Measurements from ENCODE around the gene MATN3. TPM values are rescaled to one million over a fixed set of nuclear protein-coding genes. Genes with fewer than 3 reads are reported as not detected.
"Not testable (repeated sequence)": the region's sequence is repeated elsewhere in the genome, so short reads cannot be mapped to it uniquely, and the experiment has no call there.

Gene MATN3
- total RNA-seq, 1 experiment from 2014 or later: 0.98 TPM

GRCh38 chr2:20050104-20050645, 37.7 kb upstream of the MATN3 start:
- no peak for TF ChIP-seq CTCF (IDR thresholded peaks at IDR 0.05; ENCODE audit: unreplicated experiment)
- intact Hi-C loops (cut with micrococcal nuclease): loop anchor here (1.0 to 2.0 kb wide), 2 partner anchors 43 to 93 kb away; no protein-coding TSS in a partner anchor
- peaks cover 24% of the 10 kb centered on the region for H3K4me1 Mint-ChIP-seq (ENCODE audit: insufficient read depth, unreplicated experiment)
- H3K36me3 Mint-ChIP-seq (ENCODE audit: insufficient read depth, unreplicated experiment): no peaks in the 10 kb centered on the region
- peak; percentile 80 for DNase-seq (ENCODE audit: unreplicated experiment)
- H3K4me3 Mint-ChIP-seq (ENCODE audit: unreplicated experiment): no peak overlapping the region
- no TSS peak for BruUV-seq (replicated peaks)
- no peaks in the 10 kb centered on the region for H3K9me3 Mint-ChIP-seq (ENCODE audit: unreplicated experiment)
- no peak overlapping the region for H3K27ac Mint-ChIP-seq (ENCODE audit: low read depth, unreplicated experiment)
- no peaks in the 10 kb centered on the region for H3K27me3 Mint-ChIP-seq (ENCODE audit: insufficient read depth, unreplicated experiment)
- CTCF ChIA-PET: interaction anchor here (0.8 to 3.7 kb wide), 5 partner anchors 19 to 176 kb away, joined by 3 to 33 read pairs (median 4); no protein-coding TSS in a partner anchor
- POLR2A ChIA-PET: interaction anchor here (0.7 to 11.8 kb wide), 19 partner anchors 11 to 299 kb away, joined by 3 to 522 read pairs (median 10); partner anchors contain the start of genes SDC1 and WDR35

DNA sequence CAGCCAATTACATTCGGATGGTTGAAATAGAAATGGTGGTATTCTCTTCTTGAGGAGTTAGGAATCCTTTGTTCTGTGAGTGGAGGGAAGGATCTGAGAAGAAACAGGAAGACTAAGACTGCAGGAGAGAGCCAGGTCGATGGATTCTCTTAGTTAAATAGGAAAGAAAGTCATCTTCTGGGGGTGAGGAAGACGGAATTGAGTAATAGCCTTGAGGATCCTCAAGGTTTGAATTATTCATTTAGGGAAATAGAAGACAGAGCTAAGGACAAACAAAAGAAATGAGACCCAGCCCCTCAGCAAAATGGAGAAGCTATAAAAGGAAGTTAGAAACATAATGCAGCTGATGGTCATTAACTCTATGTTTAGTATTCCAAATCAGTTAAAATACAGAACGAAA, 37.2 kb upstream of the MATN3 start:
- no peak for TF ChIP-seq CTCF (IDR thresholded peaks at IDR 0.05; ENCODE audit: unreplicated experiment)
- ChIA-PET CTCF (interaction anchor here (0.8 to 3.7 kb wide), 6 partner anchors 19 to 241 kb away, joined by 3 to 33 read pairs (median 4); no protein-coding TSS in a partner anchor), POLR2A (interaction anchor here (0.7 to 11.8 kb wide), 13 partner anchors 11 to 182 kb away, joined by 3 to 522 read pairs (median 9); partner anchors contain the start of genes SDC1 and WDR35)
- Mint-ChIP-seq H3K36me3 (ENCODE audit: insufficient read depth, unreplicated experiment) (peaks cover 5% of the 10 kb centered on the region), H3K4me1 (ENCODE audit: insufficient read depth, unreplicated experiment) (peaks cover 24% of the 10 kb centered on the region), H3K27me3 (ENCODE audit: insufficient read depth, unreplicated experiment) (no peaks in the 10 kb centered on the region), H3K4me3 (ENCODE audit: unreplicated experiment) (no peak overlapping the region), H3K9me3 (ENCODE audit: unreplicated experiment) (no peaks in the 10 kb centered on the region), H3K27ac (ENCODE audit: low read depth, unreplicated experiment) (no peak overlapping the region)
- peak; percentile 27 for DNase-seq (ENCODE audit: unreplicated experiment)
- BruUV-seq (replicated peaks): TSS peak; percentile 23
- intact Hi-C loops (cut with micrococcal nuclease): loop anchor here (1.0 to 2.0 kb wide), 3 partner anchors 34 to 93 kb away; no protein-coding TSS in a partner anchor

DNA sequence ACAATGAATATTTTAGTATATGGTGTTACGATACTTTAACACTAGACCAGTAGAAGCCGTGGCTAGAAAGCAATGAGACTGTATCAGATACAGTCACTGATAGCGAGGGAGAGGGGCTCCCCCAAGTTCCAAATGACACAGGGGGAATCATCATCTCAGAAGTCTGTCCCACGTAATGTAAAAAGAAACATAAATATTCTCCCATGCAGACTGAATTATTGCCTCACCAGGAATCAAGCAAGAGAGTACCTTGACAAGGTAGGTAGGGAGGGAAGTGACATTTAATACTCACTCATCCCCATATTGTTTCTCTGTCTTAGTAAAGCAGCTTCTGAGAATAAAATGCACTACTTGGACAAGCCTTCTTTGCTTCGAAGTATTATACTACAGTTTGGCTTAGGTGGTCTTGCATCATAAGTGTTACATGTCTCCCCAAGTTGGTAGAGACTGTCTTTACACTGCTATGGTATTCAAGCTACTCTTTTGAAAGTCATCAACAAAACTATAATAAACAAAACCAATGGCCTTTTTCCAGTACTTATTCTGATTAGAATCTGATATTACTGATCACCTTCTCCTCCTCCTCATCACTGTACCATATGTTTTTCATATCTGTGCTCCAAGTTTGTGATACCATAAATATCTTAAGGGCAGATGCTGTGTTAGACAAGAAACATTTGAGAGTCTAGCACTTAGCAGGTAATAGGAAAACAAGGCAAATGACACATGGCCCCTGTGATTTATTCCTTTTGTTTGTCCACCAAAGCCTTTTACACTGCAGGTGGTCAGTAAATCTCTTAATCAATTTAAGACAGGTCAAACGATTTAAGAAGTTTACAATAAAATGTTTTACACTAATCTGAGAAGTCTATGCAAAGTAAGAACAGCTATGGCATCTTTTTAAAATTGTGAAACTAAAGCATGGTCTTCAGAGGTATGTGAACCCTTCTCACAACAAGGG, 36.3 kb upstream of the MATN3 start:
- BruUV-seq (replicated peaks): no TSS peak
- CTCF ChIA-PET: interaction anchor here (0.6 to 3.7 kb wide), 10 partner anchors 9 to 242 kb away, joined by 3 to 33 read pairs (median 4); no protein-coding TSS in a partner anchor
- intact Hi-C loops (cut with micrococcal nuclease): loop anchor here (1.0 kb wide), 1 partner anchor 33 kb away; no protein-coding TSS in a partner anchor
- Mint-ChIP-seq H3K4me1 (ENCODE audit: insufficient read depth, unreplicated experiment) (peaks cover 24% of the 10 kb centered on the region), H3K27me3 (ENCODE audit: insufficient read depth, unreplicated experiment) (no peaks in the 10 kb centered on the region), H3K36me3 (ENCODE audit: insufficient read depth, unreplicated experiment) (peaks cover 10% of the 10 kb centered on the region), H3K9me3 (ENCODE audit: unreplicated experiment) (no peaks in the 10 kb centered on the region), H3K4me3 (ENCODE audit: unreplicated experiment) (no peak overlapping the region), H3K27ac (ENCODE audit: low read depth, unreplicated experiment) (no peak overlapping the region)
- no peak for TF ChIP-seq CTCF (IDR thresholded peaks at IDR 0.05; ENCODE audit: unreplicated experiment)
- DNase-seq (ENCODE audit: unreplicated experiment): no peak
- POLR2A ChIA-PET: interaction anchor here (0.6 to 11.8 kb wide), 19 partner anchors 10 to 187 kb away, joined by 3 to 522 read pairs (median 5); partner anchors contain the start of genes SDC1 and WDR35

GRCh38 chr2:20045712-20046292, 33.3 kb upstream of the MATN3 start:
- BruUV-seq (replicated peaks); intact Hi-C loops (cut with micrococcal nuclease); H3K4me3 Mint-ChIP-seq (ENCODE audit: unreplicated experiment); H3K27ac Mint-ChIP-seq (ENCODE audit: low read depth, unreplicated experiment); H3K27me3 Mint-ChIP-seq (ENCODE audit: insufficient read depth, unreplicated experiment); DNase-seq (ENCODE audit: unreplicated experiment); H3K9me3 Mint-ChIP-seq (ENCODE audit: unreplicated experiment): not testable (repeated sequence)
- ChIA-PET POLR2A (interaction anchor here (0.9 kb wide), 1 partner anchor 26 kb away, joined by 3 read pairs; no protein-coding TSS in a partner anchor), CTCF (interaction anchor here (0.9 to 5.7 kb wide), 3 partner anchors 18 to 49 kb away, joined by 3 to 32 read pairs (median 4); no protein-coding TSS in a partner anchor)
- Mint-ChIP-seq H3K4me1 (ENCODE audit: insufficient read depth, unreplicated experiment) (peaks cover 35% of the 10 kb centered on the region), H3K36me3 (ENCODE audit: insufficient read depth, unreplicated experiment) (peaks cover 10% of the 10 kb centered on the region)
